Heart right ventricle (tissue), 16 donors: ENCODE results near the gene CLTCL1. TPM values are rescaled to one million over a fixed set of nuclear protein-coding genes. Genes with fewer than 3 reads are reported as not detected.
"Not testable (repeated sequence)": the region's sequence is repeated elsewhere in the genome, so short reads cannot be mapped to it uniquely, and the experiment has no call there.

Experiments
- ATAC-seq, 8 donors: fragments of 200-7000 bp; cut with Tn5 transposase; one replicate each; pipeline ENCODE4 v1.9.1; 2020; ENCODE audit warnings: mild to moderate bottlenecking in 8 of 8, moderate library complexity in 8 of 8, moderate number of reproducible peaks in 1 of 8
- DNase-seq, 2 donors: peaks; one replicate each; pipeline ENCODE4 v3.0.0-alpha.2; 2020
- H3K27ac ChIP-seq, 10 donors: fragments of 200-600 bp; sonication (generic) in 2 of 10; one replicate each; pipeline versions ENCODE4 v1.5.0 to v1.8.0; 2020 to 2022; ENCODE audit warnings: mild to moderate bottlenecking in 3 of 10
- H3K27me3 ChIP-seq, 7 donors: fragments of 200-600 bp; one replicate each; pipeline ENCODE4 v1.8.0; 2021 to 2022; ENCODE audit warnings: mild to moderate bottlenecking in 2 of 7
- H3K36me3 ChIP-seq, 9 donors: fragments of 200-600 bp; sonication (generic) in 1 of 9; one replicate each; pipeline versions ENCODE4 v1.5.0 to v1.8.0; 2020 to 2022; ENCODE audit warnings: mild to moderate bottlenecking in 2 of 9
- H3K4me1 ChIP-seq, 9 donors: fragments of 200-600 bp; sonication (generic) in 1 of 9; one replicate each; pipeline versions ENCODE4 v1.5.0 to v1.8.0; 2020 to 2022; ENCODE audit warnings: mild to moderate bottlenecking in 4 of 9
- H3K4me3 ChIP-seq, 10 donors: fragments of 200-600 bp; sonication (generic) in 2 of 10; one replicate each; pipeline versions ENCODE4 v1.5.0 to v1.8.0; 2020 to 2022; ENCODE audit warnings: mild to moderate bottlenecking in 7 of 10, moderate library complexity in 2 of 10
- H3K9me3 ChIP-seq, 11 donors: fragments of 200-600 bp in 10 of 11; sonication (generic) in 2 of 11; one replicate each; pipeline versions ENCODE4 v1.5.0 to v1.8.0; 2013 to 2022; ENCODE audit warnings: mild to moderate bottlenecking in 2 of 11, control low read depth in 1 of 11, moderate library complexity in 1 of 11
- WGBS, 2 donors: extraction: QIAGEN DNeasy Blood & Tissue Kit; methylation state at CpG; one replicate each; pipeline ENCODE4 v1.1.7; 2013; ENCODE audit warnings: inconsistent platforms in 1 of 2; 5-methylcytosine and 5-hydroxymethylcytosine counted together
- intact Hi-C, 10 donors: fragments of 100-400 bp; cut with DNase I; formaldehyde crosslinking; loops; one replicate each; pipeline versions ENCODE4 v1.11.1 to v1.14.2; 2022
- polyA plus RNA-seq, 2 donors: library from polyadenylated mRNA; stranded (reverse); fragments of 200-250 nt; gene quantifications; one replicate each; pipeline ENCODE4 v1.2.3, GENCODE V29; 2013
- total RNA-seq, 10 donors: library from RNA; stranded (reverse); fragmentation: NEBNext Ultra II Directional in 3 of 10; extraction: Animal tissue kit (Norgen Biotek cat#: 25700) in 3 of 10; gene quantifications; one replicate each; pipeline versions ENCODE4 v1.2.1 to v1.2.4, GENCODE V29; 2021 to 2023
- TF ChIP-seq, protein P1 (sequence below), 9 donors: fragments of 200-600 bp; sonication (generic) in 2 of 9; IDR thresholded peaks; one replicate each; pipeline versions ENCODE4 v1.5.0 to v1.8.0; 2021 to 2022; ENCODE audit warnings: antibody characterized with exemption in 9 of 9, mild to moderate bottlenecking in 5 of 9, moderate library complexity in 1 of 9
- donor health status: Arrhythmogenic right ventricular cardiomyopathy.
- donor health status: ischemic (EF 13 %, LVEDD 7.1; RV severe dilation, severe dysfunction).
- donor health status: healthy with polysubstance abuse.
- donor health status: DM: no; HTN: yes; CAD: no.
- donor health status: DM: no; HTN: no; CAD: no.
- donor health status: ischemic (EF 25% LVEDD 6.9; RV normal size, moderate dysfunction).
- donor health status: ischemic (EF 25% LVEDD 5.7; RV mildly dilated, moderate dysfunction).
- donor health status: healthy.
- donor health status: DM: yes; HTN: yes; CAD: no.
- donor health status: Ischemic cardiomyopathy.
- donor health status: ischemic (EF 35%, LVEDD 5.7; RV mildly dilated, moderate dysfunction).
- donor health status: nonischemic (EF 11% LVEDD 7.7; RV severe dilation, severe dysfunction).
- donor health status: DM: yes; HTN: yes; CAD: no.
- donor health status: PGD.
- donor health status: ischemic (EF 29% LVEDD 5.4; RV normal size, mild dysfunction).
- donor health status: nonischemic (EF 23%, LVEDD 6.1; RV moderate dilation, normal function).

CLTCL1 gene
- total and polyA plus RNA-seq, 12 donors: 5.4 to 21.9 (median 13.1) TPM

DNA sequence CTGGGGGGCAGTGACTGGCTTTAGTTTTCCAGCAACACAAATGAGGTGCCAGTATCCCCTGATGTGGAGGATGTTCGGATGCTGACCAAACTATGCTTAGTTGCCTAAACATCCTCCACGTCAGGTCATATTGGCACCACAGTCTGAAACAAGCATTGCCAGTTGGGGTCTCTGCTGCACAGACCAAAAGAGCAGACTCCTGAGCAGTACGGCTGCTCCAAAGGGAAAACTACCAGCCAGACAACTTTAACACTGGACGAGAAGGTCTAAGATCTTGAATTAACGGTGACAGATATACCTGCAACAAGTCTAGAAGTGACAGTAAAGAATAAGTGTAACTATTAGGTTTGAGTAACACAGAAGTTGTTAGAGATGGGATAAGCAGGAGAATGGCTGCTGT is 40.5 kb upstream of the CLTCL1 start:
- Histone ChIP-seq H3K4me3 (no peak overlapping the region), H3K27me3 (no peaks in the 10 kb centered on the region), H3K9me3 (peaks cover 0 to 65% (median 25%) of the 10 kb centered on the region in 11 donors), H3K27ac (no peak overlapping the region), H3K36me3 (peaks cover 5 to 86% (median 68%) of the 10 kb centered on the region in 9 donors), H3K4me1 (no peaks in the 10 kb centered on the region)
- TF ChIP-seq, protein P1, sequence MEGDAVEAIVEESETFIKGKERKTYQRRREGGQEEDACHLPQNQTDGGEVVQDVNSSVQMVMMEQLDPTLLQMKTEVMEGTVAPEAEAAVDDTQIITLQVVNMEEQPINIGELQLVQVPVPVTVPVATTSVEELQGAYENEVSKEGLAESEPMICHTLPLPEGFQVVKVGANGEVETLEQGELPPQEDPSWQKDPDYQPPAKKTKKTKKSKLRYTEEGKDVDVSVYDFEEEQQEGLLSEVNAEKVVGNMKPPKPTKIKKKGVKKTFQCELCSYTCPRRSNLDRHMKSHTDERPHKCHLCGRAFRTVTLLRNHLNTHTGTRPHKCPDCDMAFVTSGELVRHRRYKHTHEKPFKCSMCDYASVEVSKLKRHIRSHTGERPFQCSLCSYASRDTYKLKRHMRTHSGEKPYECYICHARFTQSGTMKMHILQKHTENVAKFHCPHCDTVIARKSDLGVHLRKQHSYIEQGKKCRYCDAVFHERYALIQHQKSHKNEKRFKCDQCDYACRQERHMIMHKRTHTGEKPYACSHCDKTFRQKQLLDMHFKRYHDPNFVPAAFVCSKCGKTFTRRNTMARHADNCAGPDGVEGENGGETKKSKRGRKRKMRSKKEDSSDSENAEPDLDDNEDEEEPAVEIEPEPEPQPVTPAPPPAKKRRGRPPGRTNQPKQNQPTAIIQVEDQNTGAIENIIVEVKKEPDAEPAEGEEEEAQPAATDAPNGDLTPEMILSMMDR (IDR thresholded peaks at IDR 0.05): no peak
- DNase-seq (no peak), ATAC-seq (no peak)
- intact Hi-C loops: no loop called here
- WGBS, 2 donors: 94 to 97% methylated on average over 5 of the region's 5 CpGs

- Histone ChIP-seq H3K36me3 (peaks cover 5 to 81% (median 63%) of the 10 kb centered on the region in 9 donors), H3K27me3 (no peaks in the 10 kb centered on the region), H3K27ac (no peak overlapping the region), H3K4me1 (no peaks in the 10 kb centered on the region), H3K9me3 (peaks cover 0 to 60% (median 20%) of the 10 kb centered on the region in 11 donors), H3K4me3 (no peak overlapping the region)
- intact Hi-C loops: no loop called here
- TF ChIP-seq, protein P1 (IDR thresholded peaks at IDR 0.05): no peak
- DNase-seq: no peak
- WGBS, 2 donors: 91 to 97% methylated on average over 7 of the region's 7 CpGs
- no peak for ATAC-seq
Measured at GRCh38 chr22:19331474-19331873, 40.0 kb upstream of the CLTCL1 start.

DNA sequence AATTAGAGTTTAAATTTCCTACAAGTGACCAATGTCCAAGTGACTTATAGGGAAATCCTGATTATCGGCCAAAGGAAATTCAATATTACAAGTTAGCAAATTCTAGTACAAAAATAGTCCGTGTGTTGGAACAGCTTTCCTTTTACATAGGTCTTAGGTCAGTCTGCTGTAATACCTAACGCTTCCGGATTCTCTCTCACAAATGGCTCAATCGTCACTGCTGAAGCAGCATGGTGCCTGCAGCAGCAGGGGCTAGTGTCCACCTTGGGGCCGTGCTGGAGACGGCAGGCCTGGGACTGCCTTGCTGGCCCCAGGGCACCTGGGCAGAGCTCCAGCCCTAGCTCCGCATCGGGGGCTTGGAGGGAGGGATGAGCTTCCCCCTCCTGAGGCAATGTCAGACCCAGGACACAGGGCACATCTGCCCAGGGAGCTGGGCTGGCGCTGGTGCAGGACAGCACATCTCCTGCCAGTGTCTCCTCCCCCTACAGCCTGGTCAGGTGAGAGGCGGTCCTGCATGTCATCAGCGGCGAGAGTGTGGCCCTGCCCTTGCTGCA is 39.4 kb upstream of the CLTCL1 start:
- H3K27me3 ChIP-seq: no peaks in the 10 kb centered on the region
- ATAC-seq (peak in 1 of 8 donors; percentile 30), DNase-seq (no peak)
- H3K4me1 ChIP-seq: no peaks in the 10 kb centered on the region
- 98% methylated on average over 12 to 13 of the region's 13 CpGs for WGBS, 2 donors
- H3K36me3 ChIP-seq: peaks cover 5 to 75% (median 58%) of the 10 kb centered on the region in 9 donors
- intact Hi-C loops: no loop called here
- H3K9me3 ChIP-seq: peaks cover 0 to 55% (median 18%) of the 10 kb centered on the region in 11 donors
- no peak overlapping the region for H3K27ac ChIP-seq
- TF ChIP-seq, protein P1 (IDR thresholded peaks at IDR 0.05): no peak
- no peak overlapping the region for H3K4me3 ChIP-seq

GRCh38 chr22:19330205-19330604 is 38.7 kb upstream of the CLTCL1 start:
- DNase-seq: not testable (repeated sequence)
- 93 to 96% methylated on average over 5 of the region's 5 CpGs for WGBS, 2 donors

DNA sequence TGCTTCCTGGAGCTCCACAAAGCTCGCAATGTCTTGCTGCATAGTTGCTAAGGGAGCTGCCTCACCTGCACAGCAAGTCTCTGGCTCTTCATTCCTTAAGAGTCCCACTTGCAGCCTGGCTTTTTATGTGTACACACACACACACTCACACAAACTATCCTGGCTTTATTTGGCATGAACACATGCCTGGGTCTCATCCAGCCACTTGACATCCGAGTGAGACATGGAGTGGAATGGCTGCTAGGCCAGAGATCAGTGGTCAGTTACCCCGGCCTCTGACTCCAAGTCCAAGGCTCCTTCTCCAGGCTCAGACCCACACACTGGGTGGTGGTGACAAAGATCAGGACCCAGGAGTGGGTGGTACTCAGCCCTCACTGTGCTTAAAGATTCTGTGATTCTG is 37.9 kb upstream of the CLTCL1 start:
- intact Hi-C loops: no loop called here
- H3K27me3 ChIP-seq: no peaks in the 10 kb centered on the region
- TF ChIP-seq, protein P1 (IDR thresholded peaks at IDR 0.05): no peak
- H3K36me3 ChIP-seq: peaks cover 5 to 61% (median 43%) of the 10 kb centered on the region in 9 donors
- no peak overlapping the region for H3K27ac ChIP-seq
- H3K9me3 ChIP-seq: peaks cover 0 to 40% (median 18%) of the 10 kb centered on the region in 11 donors
- DNase-seq (no peak), ATAC-seq (peak in 1 of 8 donors; percentile 42)
- WGBS, 2 donors: 78 to 79% methylated on average over 3 of the region's 3 CpGs
- no peaks in the 10 kb centered on the region for H3K4me1 ChIP-seq
- no peak overlapping the region for H3K4me3 ChIP-seq

More at GRCh38 chr22:19330205-19330604, 38.7 kb upstream of the CLTCL1 start:
- H3K4me1 ChIP-seq, H3K27ac ChIP-seq, H3K4me3 ChIP-seq, H3K27me3 ChIP-seq, ATAC-seq, intact Hi-C loops: not testable (repeated sequence)
- Histone ChIP-seq H3K36me3 (peaks cover 5 to 69% (median 50%) of the 10 kb centered on the region in 9 donors), H3K9me3 (peaks cover 0 to 47% (median 18%) of the 10 kb centered on the region in 11 donors)
